ENCODE results near the gene MYL12B.
A peak's percentile ranks its signal among the peaks of the same experiment; 100 is the strongest.
"Not testable (repeated sequence)": the region's sequence is repeated elsewhere in the genome, so short reads cannot be mapped to it uniquely, and the experiment has no call there.

MYL12B gene

DNA sequence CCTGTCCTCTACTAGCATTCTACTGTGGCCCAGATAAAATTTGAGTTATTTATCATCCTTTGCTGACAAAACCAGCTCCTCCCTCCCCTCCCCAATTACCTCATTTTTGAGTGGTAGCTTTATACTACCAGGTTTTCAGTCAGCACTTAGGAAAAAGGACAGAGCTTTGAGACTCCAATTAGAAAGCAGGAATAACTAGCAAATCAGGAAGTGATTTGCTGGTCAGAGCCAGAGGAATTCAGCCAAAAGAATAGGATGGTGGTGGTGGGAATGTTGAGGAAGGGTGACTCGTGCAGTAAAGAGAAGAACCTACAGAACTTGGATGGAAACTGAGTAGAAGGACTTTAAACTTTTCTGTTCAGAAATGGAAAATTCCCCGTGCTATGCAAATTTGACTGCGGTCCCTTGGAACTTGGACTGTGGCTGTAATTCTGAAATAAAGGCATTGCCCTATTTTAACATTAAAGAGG lies 3.7 kb downstream of the MYL12B start:
- Mint-ChIP-seq H3K4me3 (peak overlapping the region; percentile 32), H3K27ac (peak overlapping the region; percentile 70), H3K4me1 (peaks cover 80% of the 10 kb centered on the region), H3K9me3 (no peaks in the 10 kb centered on the region), H3K27me3 (no peaks in the 10 kb centered on the region), H3K36me3 (no peaks in the 10 kb centered on the region)
- no peak for ATAC-seq

DNA sequence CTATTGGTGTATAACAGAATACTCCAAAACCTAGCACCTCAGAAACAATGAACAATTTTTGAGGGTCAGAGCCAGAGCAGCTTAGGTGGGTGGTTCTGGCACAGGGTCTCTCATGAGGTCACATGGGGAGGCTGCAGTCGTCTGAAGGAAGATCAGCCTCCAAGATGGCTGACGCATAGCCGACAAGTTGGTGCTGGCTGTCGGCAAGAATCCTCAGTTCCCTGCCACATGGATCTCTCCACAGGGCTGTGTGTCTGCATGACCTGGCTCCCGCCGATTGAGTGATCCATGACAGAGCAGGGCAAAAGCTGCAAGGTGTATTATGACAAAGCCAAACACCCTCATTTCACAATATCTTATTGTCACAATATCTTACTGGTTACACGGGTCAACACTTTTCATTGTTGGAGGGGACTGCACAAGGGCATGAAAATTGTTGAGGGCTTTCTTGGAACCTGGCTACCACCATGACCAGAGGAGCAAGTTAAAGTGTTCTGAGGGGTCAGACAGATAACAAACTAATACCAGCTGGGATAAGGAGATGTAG lies 4.2 kb downstream of the MYL12B start:
- Mint-ChIP-seq H3K27ac (peak overlapping the region; percentile 70), H3K9me3 (no peaks in the 10 kb centered on the region), H3K4me1 (peaks cover 79% of the 10 kb centered on the region), H3K27me3 (no peaks in the 10 kb centered on the region), H3K4me3 (no peak overlapping the region), H3K36me3 (no peaks in the 10 kb centered on the region)
- ATAC-seq = no peak

DNA sequence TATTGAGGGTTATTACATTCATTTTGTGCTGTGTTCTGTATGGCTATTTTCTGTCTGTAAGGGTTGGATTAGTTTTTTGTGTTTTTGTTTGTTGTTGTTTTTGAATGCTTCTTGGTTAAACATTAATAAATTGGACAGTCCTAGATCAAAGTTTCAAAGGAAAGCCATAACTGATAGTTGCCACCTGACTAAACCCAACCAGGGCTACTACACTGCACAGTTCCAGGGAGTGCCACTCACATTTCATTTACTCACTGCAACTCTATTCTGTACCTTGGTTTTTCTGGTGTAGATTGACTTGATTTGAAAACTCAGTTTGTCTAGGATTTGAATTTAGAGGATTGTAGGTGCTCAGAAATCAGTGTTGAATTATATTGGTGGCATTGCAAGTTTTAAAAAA lies 6.4 kb downstream of the MYL12B start:
- Mint-ChIP-seq H3K27me3 (no peaks in the 10 kb centered on the region), H3K27ac (peak overlapping the region; percentile 40), H3K4me3 (no peak overlapping the region), H3K4me1 (peaks cover 85% of the 10 kb centered on the region), H3K9me3 (no peaks in the 10 kb centered on the region), H3K36me3 (peaks cover 13% of the 10 kb centered on the region)
- no peak for ATAC-seq

DNA sequence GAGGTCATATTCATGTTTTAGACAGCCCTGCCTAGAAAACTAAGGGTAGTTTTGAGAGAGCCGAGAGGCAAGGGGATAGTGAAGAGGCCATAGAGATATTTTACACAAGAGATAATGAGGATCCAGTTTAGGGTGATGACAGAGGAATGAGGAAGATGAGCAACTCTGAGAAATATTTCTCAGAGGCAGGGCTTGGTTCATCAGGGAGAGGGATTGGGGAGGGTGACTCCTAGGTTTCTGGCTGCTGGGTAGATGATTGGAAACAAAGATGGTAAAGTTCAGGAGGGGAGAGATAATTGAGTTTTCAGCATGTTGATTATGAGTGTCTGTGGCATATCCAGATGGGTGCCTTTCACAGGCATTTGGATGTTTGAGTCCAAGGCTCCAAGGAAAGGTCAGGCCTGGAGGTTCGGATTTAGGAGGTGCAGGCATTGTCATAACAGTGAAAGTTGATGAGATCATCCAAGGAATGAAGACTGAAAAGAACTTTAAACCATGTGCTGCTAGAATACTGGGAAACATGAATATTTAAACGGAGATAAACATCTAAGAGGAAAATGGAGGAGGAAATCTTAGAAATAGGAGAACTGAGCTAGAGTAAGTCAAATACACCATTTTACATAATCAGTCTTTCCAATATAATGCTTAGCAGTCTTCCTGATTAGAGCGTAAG lies 7.4 kb downstream of the MYL12B start:
- Mint-ChIP-seq H3K27me3 (no peaks in the 10 kb centered on the region), H3K4me1 (peaks cover 75% of the 10 kb centered on the region), H3K27ac (peak overlapping the region; percentile 40), H3K9me3 (no peaks in the 10 kb centered on the region), H3K36me3 (peaks cover 23% of the 10 kb centered on the region), H3K4me3 (no peak overlapping the region)
- no peak for ATAC-seq

DNA sequence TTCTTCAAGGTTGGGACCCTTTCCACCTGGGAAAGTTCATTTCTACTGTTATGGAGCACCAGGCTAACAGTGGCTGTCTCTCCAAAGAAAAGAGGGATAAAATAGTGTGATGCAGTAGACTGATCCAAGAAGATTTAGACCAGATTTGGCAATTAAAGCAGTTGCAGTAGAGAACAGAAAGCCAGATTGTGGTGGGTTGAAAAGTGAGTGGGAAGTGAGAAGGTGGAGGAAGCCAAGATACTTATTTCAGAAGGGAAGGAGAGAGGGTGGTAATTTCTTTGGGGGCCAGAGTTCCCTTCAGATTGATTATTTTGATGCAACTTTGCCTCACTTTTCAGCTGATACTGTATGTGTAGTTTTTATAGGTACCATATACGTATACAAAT lies 8.0 kb downstream of the MYL12B start:
- Mint-ChIP-seq H3K9me3 (no peaks in the 10 kb centered on the region), H3K4me3 (peak overlapping the region; percentile 4), H3K36me3 (peaks cover 26% of the 10 kb centered on the region), H3K27ac (peak overlapping the region; percentile 40), H3K4me1 (peaks cover 70% of the 10 kb centered on the region), H3K27me3 (no peaks in the 10 kb centered on the region)
- ATAC-seq = no peak

DNA sequence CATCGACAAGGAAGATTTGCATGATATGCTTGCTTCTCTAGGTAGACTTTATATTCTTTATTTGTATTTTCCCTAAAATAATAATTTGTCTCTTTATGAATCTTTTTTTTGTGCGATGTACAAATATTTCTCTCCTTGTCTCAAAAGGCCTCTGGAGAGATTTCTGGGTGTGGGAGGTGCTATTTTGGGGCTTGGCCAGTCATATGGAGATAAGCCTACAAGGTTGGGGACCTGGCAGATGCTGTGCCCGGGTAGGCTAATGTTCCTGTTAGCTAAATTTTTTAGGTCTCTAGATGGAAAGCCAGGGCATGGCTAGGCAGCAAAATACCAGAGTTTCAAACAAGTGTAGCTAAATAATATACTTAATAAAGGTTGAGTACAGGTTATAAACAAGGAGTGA lies 11.1 kb downstream of the MYL12B start:
- no peak for ATAC-seq
- H3K36me3 Mint-ChIP-seq = peaks cover 39% of the 10 kb centered on the region
- H3K4me3 Mint-ChIP-seq = no peak overlapping the region
- peak overlapping the region; percentile 73 for H3K27ac Mint-ChIP-seq
- no peaks in the 10 kb centered on the region for H3K9me3 Mint-ChIP-seq
- peaks cover 52% of the 10 kb centered on the region for H3K4me1 Mint-ChIP-seq
- no peaks in the 10 kb centered on the region for H3K27me3 Mint-ChIP-seq

DNA sequence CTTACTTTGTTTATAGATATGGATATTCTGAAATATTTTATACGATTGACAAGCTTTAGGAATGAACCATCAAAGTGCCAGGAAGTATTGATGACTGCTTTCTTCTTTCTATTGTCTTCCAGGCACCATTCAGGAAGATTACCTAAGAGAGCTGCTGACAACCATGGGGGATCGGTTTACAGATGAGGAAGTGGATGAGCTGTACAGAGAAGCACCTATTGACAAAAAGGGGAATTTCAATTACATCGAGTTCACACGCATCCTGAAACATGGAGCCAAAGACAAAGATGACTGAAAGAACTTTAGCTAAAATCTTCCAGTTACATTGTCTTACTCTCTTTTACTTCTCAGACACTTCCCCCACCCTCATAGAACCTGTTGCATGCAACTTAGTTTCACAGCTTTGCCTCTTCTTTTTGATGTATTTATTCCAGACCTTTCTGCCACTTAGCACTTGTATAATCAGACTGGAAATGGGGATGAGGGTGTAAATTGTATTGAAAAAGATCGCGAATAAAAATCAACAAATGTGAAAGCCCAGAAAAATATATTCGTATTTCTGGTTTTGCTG lies 15.8 kb downstream of the MYL12B start:
- peak overlapping the region; percentile 71 for H3K27ac Mint-ChIP-seq

DNA sequence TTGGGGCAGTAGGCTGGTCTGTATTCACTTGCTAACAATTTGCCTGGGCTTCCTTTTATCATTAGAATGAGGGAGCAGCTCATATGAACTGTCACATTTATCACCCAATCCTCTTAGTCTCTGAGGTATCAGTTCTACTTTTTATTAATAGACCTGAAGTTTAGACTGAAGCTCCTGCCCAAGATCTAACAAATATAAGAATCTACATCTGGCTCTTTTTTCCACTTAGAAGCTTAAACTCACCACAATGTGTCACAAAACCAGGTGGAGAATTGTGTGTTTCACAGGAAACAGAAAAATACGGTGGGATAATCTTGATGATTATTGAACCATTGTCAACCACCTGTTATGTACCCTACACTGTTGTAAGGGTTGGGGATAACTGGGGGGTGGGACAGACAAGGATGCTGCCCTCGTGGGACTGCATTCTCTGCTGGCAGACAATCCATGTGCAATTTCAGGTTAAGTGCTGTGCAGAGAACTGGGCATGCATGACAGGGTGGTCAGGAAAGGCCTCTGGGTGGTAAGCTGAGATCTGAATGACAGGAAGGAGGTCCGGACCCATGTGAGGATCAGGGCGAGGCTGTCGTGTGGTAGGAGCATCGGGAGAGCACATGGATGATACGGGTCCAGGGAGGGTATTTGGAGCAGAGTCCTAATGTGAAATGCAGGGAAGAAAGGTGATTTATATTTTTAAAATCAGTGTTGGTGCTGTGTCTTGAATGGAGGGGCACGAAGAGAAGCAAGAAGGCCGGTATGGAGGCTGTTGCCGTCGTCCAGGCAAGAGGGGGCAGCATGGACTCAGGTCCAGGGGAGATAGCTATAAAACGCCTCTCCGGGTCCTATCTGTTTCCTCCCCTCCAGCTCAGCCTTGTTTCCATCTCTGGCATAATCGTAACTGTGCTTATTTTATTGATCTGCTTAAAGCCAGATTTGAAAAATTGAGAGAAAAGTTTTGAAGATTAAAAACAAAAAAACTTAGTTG lies 17.6 kb downstream of the MYL12B start:
- H3K4me1 Mint-ChIP-seq = peaks cover 37% of the 10 kb centered on the region
- peak; percentile 86 for ATAC-seq
- peak overlapping the region; percentile 33 for H3K4me3 Mint-ChIP-seq
- peaks cover 19% of the 10 kb centered on the region for H3K36me3 Mint-ChIP-seq
- no peaks in the 10 kb centered on the region for H3K27me3 Mint-ChIP-seq
- peak overlapping the region; percentile 71 for H3K27ac Mint-ChIP-seq
- no peaks in the 10 kb centered on the region for H3K9me3 Mint-ChIP-seq

More for the DNA sequence above, 15.8 kb downstream of the MYL12B start:
- peaks cover 44% of the 10 kb centered on the region for H3K4me1 Mint-ChIP-seq
- H3K36me3 Mint-ChIP-seq = peaks cover 35% of the 10 kb centered on the region
- not testable (repeated sequence) for H3K9me3 Mint-ChIP-seq, H3K27me3 Mint-ChIP-seq
- peak overlapping the region; percentile 7 for H3K4me3 Mint-ChIP-seq
- peak; percentile 55 for ATAC-seq

DNA sequence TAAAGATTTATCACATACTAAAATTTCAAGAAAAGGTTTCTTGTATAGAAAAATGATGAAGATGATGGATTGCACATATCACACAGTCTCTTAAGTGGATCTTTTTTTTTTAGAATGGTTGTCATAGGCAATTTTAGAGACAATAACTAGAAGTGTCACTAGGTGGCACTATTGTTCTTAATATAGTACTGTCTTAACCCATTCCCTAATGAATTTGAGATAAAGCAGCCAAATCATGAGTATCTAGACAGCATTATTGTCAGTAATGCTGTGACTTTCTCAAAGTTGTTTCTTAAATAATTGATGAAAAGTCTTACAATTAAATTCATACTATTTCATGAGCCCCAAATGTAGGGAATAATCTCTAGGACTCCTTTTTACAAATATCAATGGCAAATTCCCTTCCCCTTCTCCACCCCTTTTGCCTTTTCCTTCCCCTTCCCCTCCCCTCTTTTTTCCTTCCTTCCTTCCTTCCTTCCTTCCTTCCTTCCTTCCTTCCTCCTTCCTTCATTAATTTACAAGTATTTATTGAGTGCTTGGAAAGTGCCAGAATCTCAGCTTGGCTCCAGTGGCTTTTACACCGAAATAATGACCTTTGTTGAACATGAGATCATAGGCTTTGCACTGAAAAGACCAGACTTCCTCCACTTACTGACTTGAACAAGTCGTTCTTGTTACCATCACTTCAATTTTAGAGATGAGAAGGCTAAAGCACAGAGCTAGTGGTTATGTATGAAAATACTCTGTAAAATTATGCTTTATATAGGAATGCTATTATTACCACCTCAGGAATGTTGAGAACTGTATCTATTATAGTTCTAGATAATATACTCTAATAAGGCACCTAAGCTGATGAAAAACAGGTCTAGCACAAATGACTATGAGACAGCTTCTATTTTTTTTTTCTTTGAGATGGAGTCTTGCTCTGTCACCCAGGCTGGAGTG lies 19.8 kb downstream of the MYL12B start:
- peak; percentile 72 for ATAC-seq
- H3K36me3 Mint-ChIP-seq = peaks cover 26% of the 10 kb centered on the region
- H3K4me3 Mint-ChIP-seq = no peak overlapping the region
- H3K27me3 Mint-ChIP-seq = no peaks in the 10 kb centered on the region
- no peak overlapping the region for H3K27ac Mint-ChIP-seq
- peaks cover 12% of the 10 kb centered on the region for H3K9me3 Mint-ChIP-seq
- H3K4me1 Mint-ChIP-seq = peaks cover 37% of the 10 kb centered on the region

DNA sequence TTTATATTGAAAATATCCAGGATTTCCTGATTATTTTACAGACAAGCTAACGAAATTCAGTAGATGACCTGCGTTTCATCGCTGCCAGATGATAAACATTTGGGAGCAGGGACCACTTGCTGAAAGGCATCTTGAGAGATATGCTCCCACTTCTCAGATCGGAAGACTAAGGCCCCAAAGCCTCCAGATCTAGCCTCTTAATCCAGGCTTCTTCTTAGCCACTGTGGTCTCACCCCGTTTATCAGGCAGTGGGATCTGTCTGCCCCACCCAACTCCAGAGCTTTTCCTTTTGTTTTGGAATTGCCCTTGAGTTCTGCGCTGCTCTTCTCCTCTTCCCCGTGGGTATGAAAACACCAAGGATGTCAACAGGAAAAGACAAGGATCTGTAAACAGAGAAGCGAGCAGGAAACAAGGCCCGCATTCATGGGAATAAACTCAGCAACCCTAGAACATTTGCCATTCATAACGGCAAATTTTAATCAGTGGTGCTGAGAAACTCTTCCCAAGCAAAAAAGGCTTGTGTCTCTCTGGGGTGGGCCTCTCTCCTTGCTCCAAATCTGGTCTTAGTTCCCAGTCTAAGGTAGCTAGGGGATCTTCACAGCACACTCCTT lies 21.4 kb downstream of the MYL12B start:
- peaks cover 25% of the 10 kb centered on the region for H3K4me1 Mint-ChIP-seq
- H3K36me3 Mint-ChIP-seq = peaks cover 15% of the 10 kb centered on the region
- H3K27ac Mint-ChIP-seq = no peak overlapping the region
- H3K9me3 Mint-ChIP-seq = peaks cover 20% of the 10 kb centered on the region
- no peak overlapping the region for H3K4me3 Mint-ChIP-seq
- H3K27me3 Mint-ChIP-seq = no peaks in the 10 kb centered on the region
- no peak for ATAC-seq

DNA sequence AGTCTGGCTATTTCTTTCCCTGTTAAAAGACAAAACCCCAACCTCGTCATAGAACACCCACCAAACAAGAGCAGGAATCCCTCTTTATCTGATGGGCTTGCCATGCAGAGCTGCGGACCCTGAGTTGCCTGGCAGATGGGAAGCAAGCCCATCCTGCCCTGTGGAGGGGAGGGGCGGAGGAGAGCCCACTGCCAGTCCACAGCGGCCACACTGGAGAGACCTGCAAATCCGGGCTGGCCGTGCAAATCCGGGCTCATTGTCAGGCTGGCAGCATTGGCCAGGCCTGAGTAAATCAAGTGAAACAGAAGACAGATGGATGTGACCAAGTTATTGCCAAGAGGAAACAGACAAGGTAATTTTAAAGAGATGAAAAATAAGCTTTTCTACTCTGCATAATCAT lies 22.0 kb downstream of the MYL12B start:
- Mint-ChIP-seq H3K27ac (no peak overlapping the region), H3K9me3 (peaks cover 20% of the 10 kb centered on the region), H3K27me3 (no peaks in the 10 kb centered on the region), H3K36me3 (peaks cover 14% of the 10 kb centered on the region), H3K4me3 (no peak overlapping the region), H3K4me1 (peaks cover 20% of the 10 kb centered on the region)
- ATAC-seq = no peak

DNA sequence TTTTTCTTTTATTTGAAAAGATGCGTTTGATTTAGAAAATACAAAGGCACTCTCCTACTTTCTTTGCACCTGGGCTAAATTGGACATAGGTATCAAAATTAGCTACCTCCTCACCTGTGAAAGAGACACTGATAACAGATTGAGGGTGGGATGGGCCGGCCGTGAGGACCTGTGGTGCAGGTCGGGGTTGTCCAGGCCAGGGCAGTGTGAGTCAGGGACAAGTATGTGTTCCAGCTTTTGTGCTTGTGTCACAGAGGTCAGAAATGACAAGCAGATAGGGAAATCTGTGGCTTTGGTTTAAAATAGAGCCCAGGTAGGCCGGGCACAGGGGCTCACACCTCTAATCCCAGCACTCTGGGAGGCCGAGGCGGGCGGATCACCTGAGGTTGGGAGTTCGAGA lies 22.6 kb downstream of the MYL12B start:
- ATAC-seq = no peak
- Mint-ChIP-seq H3K9me3 (peaks cover 20% of the 10 kb centered on the region), H3K4me3 (no peak overlapping the region), H3K4me1 (peaks cover 14% of the 10 kb centered on the region), H3K36me3 (peaks cover 14% of the 10 kb centered on the region), H3K27ac (no peak overlapping the region), H3K27me3 (no peaks in the 10 kb centered on the region)

DNA sequence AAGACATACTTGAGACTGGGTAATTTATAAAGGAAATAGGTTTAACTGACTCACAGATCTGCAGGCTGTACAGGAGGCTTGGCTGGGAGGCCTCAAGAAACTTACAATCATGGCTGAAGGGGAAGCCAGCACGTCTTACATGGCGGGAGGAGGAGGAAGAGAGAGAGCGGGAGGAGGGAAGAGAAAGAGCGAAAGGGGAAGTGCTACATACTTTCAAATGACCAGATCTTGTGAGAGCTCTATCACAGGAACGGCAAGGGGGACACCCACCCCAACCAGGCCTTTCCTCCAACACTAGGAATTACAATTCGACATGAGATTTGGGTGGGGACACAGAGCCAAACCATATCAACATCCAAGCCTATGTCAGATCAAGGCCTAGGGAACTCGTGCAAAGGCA lies 24.2 kb downstream of the MYL12B start:
- H3K9me3 Mint-ChIP-seq = peaks cover 21% of the 10 kb centered on the region
- no peak overlapping the region for H3K4me3 Mint-ChIP-seq
- peaks cover 5% of the 10 kb centered on the region for H3K4me1 Mint-ChIP-seq
- H3K27ac Mint-ChIP-seq = no peak overlapping the region
- H3K27me3 Mint-ChIP-seq = no peaks in the 10 kb centered on the region
- ATAC-seq = no peak
- peaks cover 21% of the 10 kb centered on the region for H3K36me3 Mint-ChIP-seq
